Neuronal stem cell (in vitro differentiated cells): ENCODE measurements around the gene TFRC.
A peak's percentile ranks its signal among the peaks of the same experiment; 100 is the strongest.

ENCODE experiments used
- DNase-seq: peaks from one replicate; pipeline ENCODE4 v3.0.0-alpha.2; 2013; ENCODE audit warnings: low spot score
- H2AFZ ChIP-seq: one replicate; pipeline ENCODE4 v1.6.1; 2013; ENCODE audit warnings: mild to moderate bottlenecking, low read length, inconsistent platforms
- H2AK5ac ChIP-seq: 2 replicates; pipeline ENCODE4 v1.6.1; 2013; ENCODE audit warnings: low read depth, mild to moderate bottlenecking, inconsistent platforms, low read length, moderate library complexity, mixed read lengths
- H2BK120ac ChIP-seq: 2 replicates; pipeline ENCODE4 v1.6.1; 2013; ENCODE audit warnings: low read depth, mild to moderate bottlenecking, inconsistent platforms, low read length, moderate library complexity, mixed read lengths
- H2BK12ac ChIP-seq: one replicate; pipeline ENCODE4 v1.6.1; 2013; ENCODE audit warnings: low read length, inconsistent platforms
- H2BK15ac ChIP-seq: 2 replicates; pipeline ENCODE4 v1.6.1; 2013; ENCODE audit warnings: mild to moderate bottlenecking, low read length, inconsistent platforms, mixed read lengths
- H2BK5ac ChIP-seq: one replicate; pipeline ENCODE4 v1.6.1; 2013; ENCODE audit warnings: inconsistent platforms, mild to moderate bottlenecking, low read length, moderate library complexity
- H3K14ac ChIP-seq: one replicate; pipeline ENCODE4 v1.6.1; 2013; ENCODE audit warnings: low read length, inconsistent platforms
- H3K18ac ChIP-seq: 2 replicates; pipeline ENCODE4 v1.6.1; 2013; ENCODE audit warnings: low read length, inconsistent platforms
- H3K23ac ChIP-seq: 2 replicates; pipeline ENCODE4 v1.6.1; 2013; ENCODE audit warnings: low read depth, mild to moderate bottlenecking, mixed read lengths, low read length, inconsistent platforms; ENCODE audit not compliant: poor library complexity
- H3K27ac ChIP-seq: replicated peaks from 3 replicates; pipeline ENCODE4 v1.5.1; 2013; ENCODE audit warnings: low read length, inconsistent platforms
- H3K27me3 ChIP-seq, 3 experiments: 2 replicates each; pipeline ENCODE4 v1.6.1; 2013; ENCODE audit warnings: low read length in 3 of 3, mild to moderate bottlenecking in 2 of 3, inconsistent platforms in 1 of 3, low read depth in 1 of 3, mixed read lengths in 1 of 3, moderate library complexity in 1 of 3; ENCODE audit not compliant: control insufficient read depth in 3 of 3, insufficient read depth in 3 of 3
- H3K36me3 ChIP-seq, 2 donors: replicated peaks in 1 of 2; 2 replicates each; pipeline ENCODE4 v1.6.1; 2013; ENCODE audit warnings: low read length in 2 of 2; ENCODE audit not compliant: control insufficient read depth in 2 of 2, insufficient read depth in 2 of 2
- H3K4ac ChIP-seq: 2 replicates; pipeline ENCODE4 v1.6.1; 2013; ENCODE audit warnings: inconsistent platforms, mild to moderate bottlenecking, low read length, moderate library complexity
- H3K4me1 ChIP-seq, 2 donors: 1 replicate in 1 of 2; 2 replicates in 1 of 2; pipeline ENCODE4 v1.6.1; 2013; ENCODE audit warnings: low read length in 2 of 2, low read depth in 1 of 2; ENCODE audit not compliant: control insufficient read depth in 2 of 2, insufficient read depth in 1 of 2
- H3K4me2 ChIP-seq: one replicate; pipeline ENCODE4 v1.6.1; 2013; ENCODE audit warnings: mild to moderate bottlenecking, low read length, inconsistent platforms; ENCODE audit not compliant: insufficient read depth, poor library complexity, severe bottlenecking
- H3K4me3 ChIP-seq, 2 donors: 2 replicates each; pipeline ENCODE4 v1.5.1; 2013; ENCODE audit warnings: low read length in 2 of 2, mild to moderate bottlenecking in 2 of 2, inconsistent platforms in 1 of 2, moderate library complexity in 1 of 2
- H3K79me1 ChIP-seq: one replicate; pipeline ENCODE4 v1.6.1; 2013; ENCODE audit warnings: low read depth, mild to moderate bottlenecking, inconsistent platforms, low read length, moderate library complexity
- H3K9ac ChIP-seq: one replicate; pipeline ENCODE4 v1.6.1; 2013; ENCODE audit warnings: mild to moderate bottlenecking, low read depth, low read length, inconsistent platforms; ENCODE audit not compliant: poor library complexity
- H3K9me3 ChIP-seq, 2 donors: replicated peaks in 1 of 2; 2 replicates each; pipeline versions ENCODE3 to v1.6.1; 2013; ENCODE audit warnings: low read length in 2 of 2, mild to moderate bottlenecking in 2 of 2, inconsistent platforms in 1 of 2, low read depth in 1 of 2, mixed read lengths in 1 of 2, moderate library complexity in 1 of 2; ENCODE audit not compliant: control insufficient read depth in 2 of 2, insufficient read depth in 1 of 2
- H4K8ac ChIP-seq: one replicate; pipeline ENCODE4 v1.6.1; 2013; ENCODE audit warnings: low read depth, mild to moderate bottlenecking, inconsistent platforms, low read length, moderate library complexity
- H4K91ac ChIP-seq: one replicate; pipeline ENCODE4 v1.6.1; 2013; ENCODE audit warnings: low read length, low read depth, mild to moderate bottlenecking, inconsistent platforms; ENCODE audit not compliant: poor library complexity
- WGBS, 2 donors: extraction: QIAGEN DNeasy Blood & Tissue Kit; methylation state at CpG; one replicate each; pipeline ENCODE4 v1.1.7; 2013; ENCODE audit warnings: missing lambda C conversion rate in 2 of 2, mixed read lengths in 1 of 2; ENCODE audit not compliant: insufficient read length in 2 of 2, insufficient replicate concordance in 1 of 2; ENCODE audit errors: extremely low coverage in 2 of 2; 5-methylcytosine and 5-hydroxymethylcytosine counted together

The TFRC gene

DNA sequence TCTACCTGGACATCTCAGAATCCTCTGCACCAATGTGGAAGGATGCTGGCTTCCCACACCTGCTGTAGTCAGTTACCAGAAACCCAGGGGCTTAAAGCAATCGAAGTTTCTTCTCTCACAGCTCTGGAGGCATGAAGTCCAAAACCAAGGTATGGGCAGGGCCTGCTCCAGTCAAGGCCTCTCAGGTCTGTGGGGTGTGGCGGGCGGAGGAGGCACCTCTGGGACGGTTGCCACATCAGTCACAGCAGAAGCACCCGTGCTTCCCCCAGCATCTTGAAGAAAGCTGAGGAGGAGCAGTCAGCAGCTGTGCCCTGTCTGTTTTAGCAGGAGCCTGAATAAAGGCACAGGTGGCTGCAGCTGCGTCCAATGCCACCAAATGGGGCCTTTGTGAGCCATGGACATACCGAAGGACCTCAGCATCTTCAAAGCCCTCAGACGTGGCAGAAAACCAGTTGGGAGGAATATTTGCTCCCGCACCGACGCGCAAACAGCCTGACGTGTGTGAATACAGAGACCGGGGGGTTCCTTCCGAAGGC is 68.9 kb downstream of the TFRC start:
- Histone ChIP-seq H3K79me1 (no peaks in the 10 kb centered on the region), H4K91ac (no peak overlapping the region), H3K36me3 (no peaks in the 10 kb centered on the region), H2BK5ac (no peak overlapping the region), H3K18ac (no peak overlapping the region), H3K27ac (no peak overlapping the region), H3K4me2 (no peak overlapping the region), H2AK5ac (no peak overlapping the region), H2AFZ (no peak overlapping the region), H2BK12ac (no peak overlapping the region), H3K14ac (peak overlapping the region; percentile 94), H3K4ac (no peak overlapping the region), H3K4me1 (no peaks in the 10 kb centered on the region), H3K9me3 (peaks cover 0 to 8% of the 10 kb centered on the region in 2 donors), H3K27me3 (peaks cover 0 to 4% (median 0%) of the 10 kb centered on the region in 3 experiments), H4K8ac (no peak overlapping the region), H3K9ac (no peak overlapping the region), H3K23ac (peak overlapping the region; percentile 8), H2BK15ac (no peak overlapping the region), H2BK120ac (peak overlapping the region; percentile 16), H3K4me3 (no peak overlapping the region)
- DNase-seq, result no peak
- no CpG with 5 or more reads among the region's 15 CpGs for WGBS, 2 donors

DNA sequence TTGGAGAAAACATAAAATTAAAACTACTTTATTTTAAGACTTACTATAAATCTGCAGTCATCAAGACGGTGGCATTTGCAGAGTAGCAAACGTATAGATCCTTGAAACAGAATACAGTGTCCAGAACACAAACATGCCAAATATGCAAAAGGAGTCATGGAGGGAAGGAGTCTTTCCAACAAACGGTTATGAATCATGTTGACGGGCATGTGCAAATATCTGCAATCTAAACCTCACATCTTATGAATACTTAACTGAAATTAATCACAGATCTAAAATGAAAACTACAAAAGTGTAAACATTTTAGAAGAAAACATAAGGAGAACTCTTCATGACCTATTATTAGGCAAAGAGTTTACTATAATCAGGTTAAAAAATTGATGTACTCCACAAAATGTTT is 69.4 kb downstream of the TFRC start:
- Histone ChIP-seq H2BK120ac (no peak overlapping the region), H3K18ac (no peak overlapping the region), H3K27ac (no peak overlapping the region), H3K4ac (no peak overlapping the region), H3K23ac (no peak overlapping the region), H2BK12ac (no peak overlapping the region), H4K8ac (no peak overlapping the region), H2AFZ (no peak overlapping the region), H4K91ac (no peak overlapping the region), H2BK5ac (no peak overlapping the region), H3K27me3 (peaks cover 0 to 4% (median 0%) of the 10 kb centered on the region in 3 experiments), H3K79me1 (no peaks in the 10 kb centered on the region), H3K9me3 (peaks cover 0 to 8% of the 10 kb centered on the region in 2 donors), H3K4me2 (no peak overlapping the region), H2AK5ac (no peak overlapping the region), H3K14ac (no peak overlapping the region), H3K9ac (no peak overlapping the region), H3K4me3 (no peak overlapping the region), H3K36me3 (no peaks in the 10 kb centered on the region), H2BK15ac (no peak overlapping the region), H3K4me1 (no peaks in the 10 kb centered on the region)
- DNase-seq, result no peak
- WGBS, 2 donors, result no CpG with 5 or more reads among the region's 4 CpGs

DNA sequence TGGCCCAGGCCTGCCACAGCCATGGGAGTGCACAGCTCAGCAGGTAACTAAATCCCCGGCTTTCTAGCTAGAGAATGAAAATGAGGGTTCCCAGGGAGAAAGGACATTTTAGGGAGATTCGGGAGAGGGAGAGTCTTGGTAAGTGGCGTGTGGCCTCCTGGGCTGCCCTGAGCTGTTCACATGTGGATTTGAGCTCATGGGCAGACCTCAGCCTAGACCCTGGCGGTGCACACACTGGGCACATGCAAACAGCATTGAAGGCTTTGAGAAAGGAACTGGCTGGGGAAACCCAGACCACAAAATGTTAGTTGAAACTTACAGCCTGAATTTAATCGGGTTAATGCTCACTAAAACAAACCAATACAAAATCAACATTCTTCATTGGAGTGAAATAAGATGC is 72.4 kb downstream of the TFRC start:
- DNase-seq, result no peak
- peaks cover 0 to 4% (median 0%) of the 10 kb centered on the region in 3 experiments for H3K27me3 ChIP-seq
- H3K36me3 ChIP-seq, result no peaks in the 10 kb centered on the region
- H2AK5ac ChIP-seq, result no peak overlapping the region
- H3K23ac ChIP-seq, result no peak overlapping the region
- no peak overlapping the region for H2AFZ ChIP-seq
- H4K8ac ChIP-seq, result no peak overlapping the region
- no peak overlapping the region for H3K27ac ChIP-seq
- no CpG with 5 or more reads among the region's 5 CpGs for WGBS, 2 donors
- H2BK12ac ChIP-seq, result no peak overlapping the region
- no peaks in the 10 kb centered on the region for H3K79me1 ChIP-seq
- H3K4me2 ChIP-seq, result no peak overlapping the region
- H3K4me1 ChIP-seq, result no peaks in the 10 kb centered on the region
- H3K18ac ChIP-seq, result no peak overlapping the region
- H3K9me3 ChIP-seq, result peaks cover 0 to 8% of the 10 kb centered on the region in 2 donors
- H3K14ac ChIP-seq, result no peak overlapping the region
- no peak overlapping the region for H2BK120ac ChIP-seq
- H3K9ac ChIP-seq, result no peak overlapping the region
- H4K91ac ChIP-seq, result no peak overlapping the region
- no peak overlapping the region for H3K4me3 ChIP-seq
- H2BK15ac ChIP-seq, result no peak overlapping the region
- H3K4ac ChIP-seq, result no peak overlapping the region
- no peak overlapping the region for H2BK5ac ChIP-seq

DNA sequence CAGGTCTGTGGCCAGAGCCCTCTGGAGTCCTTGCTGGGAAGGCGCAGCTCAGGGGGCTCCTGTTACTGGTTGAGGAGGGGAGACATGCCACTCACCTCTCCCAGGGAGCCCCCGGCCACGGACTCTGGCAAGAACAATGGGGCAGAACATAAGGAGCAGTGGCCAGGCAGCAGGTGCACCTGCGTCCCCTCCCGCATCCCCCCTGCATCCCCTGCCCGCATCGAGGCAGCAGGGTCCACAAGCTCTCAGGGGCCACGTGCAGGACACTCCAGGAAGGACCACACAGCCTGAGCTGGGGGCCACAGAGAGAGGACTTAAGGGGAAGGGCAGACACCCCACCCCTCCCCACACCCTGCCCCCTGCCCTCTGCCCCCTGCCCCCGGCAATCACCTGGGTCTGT is 73.0 kb downstream of the TFRC start:
- no CpG with 5 or more reads among the region's 9 CpGs for WGBS, 2 donors
- H3K27ac ChIP-seq, result no peak overlapping the region
- no peak overlapping the region for H2AK5ac ChIP-seq
- no peak overlapping the region for H2BK120ac ChIP-seq
- H2AFZ ChIP-seq, result no peak overlapping the region
- H3K4me1 ChIP-seq, result no peaks in the 10 kb centered on the region
- no peak overlapping the region for H2BK15ac ChIP-seq
- no peak overlapping the region for H3K4ac ChIP-seq
- no peak overlapping the region for H3K23ac ChIP-seq
- H3K4me3 ChIP-seq, result no peak overlapping the region
- H3K4me2 ChIP-seq, result no peak overlapping the region
- H3K36me3 ChIP-seq, result no peaks in the 10 kb centered on the region
- peaks cover 0 to 8% of the 10 kb centered on the region in 2 donors for H3K9me3 ChIP-seq
- no peak overlapping the region for H4K91ac ChIP-seq
- H4K8ac ChIP-seq, result no peak overlapping the region
- peaks cover 0 to 4% (median 0%) of the 10 kb centered on the region in 3 experiments for H3K27me3 ChIP-seq
- H3K18ac ChIP-seq, result peak overlapping the region; percentile 57
- H2BK5ac ChIP-seq, result no peak overlapping the region
- no peak for DNase-seq
- H3K79me1 ChIP-seq, result no peaks in the 10 kb centered on the region
- H3K14ac ChIP-seq, result peak overlapping the region; percentile 38
- no peak overlapping the region for H3K9ac ChIP-seq
- no peak overlapping the region for H2BK12ac ChIP-seq
